Neuronal stem cell (in vitro differentiated cells): Measurements from ENCODE around the gene MARCHF9.

Experiments
- DNase-seq: peaks from one replicate; pipeline ENCODE4 v3.0.0-alpha.2; 2013; ENCODE audit warnings: low spot score
- H2AFZ ChIP-seq: one replicate; pipeline ENCODE4 v1.6.1; 2013; ENCODE audit warnings: mild to moderate bottlenecking, low read length, inconsistent platforms
- H2AK5ac ChIP-seq: 2 replicates; pipeline ENCODE4 v1.6.1; 2013; ENCODE audit warnings: low read depth, mild to moderate bottlenecking, inconsistent platforms, low read length, moderate library complexity, mixed read lengths
- H2BK120ac ChIP-seq: 2 replicates; pipeline ENCODE4 v1.6.1; 2013; ENCODE audit warnings: low read depth, mild to moderate bottlenecking, inconsistent platforms, low read length, moderate library complexity, mixed read lengths
- H2BK12ac ChIP-seq: one replicate; pipeline ENCODE4 v1.6.1; 2013; ENCODE audit warnings: low read length, inconsistent platforms
- H2BK15ac ChIP-seq: 2 replicates; pipeline ENCODE4 v1.6.1; 2013; ENCODE audit warnings: mild to moderate bottlenecking, low read length, inconsistent platforms, mixed read lengths
- H2BK5ac ChIP-seq: one replicate; pipeline ENCODE4 v1.6.1; 2013; ENCODE audit warnings: inconsistent platforms, mild to moderate bottlenecking, low read length, moderate library complexity
- H3K14ac ChIP-seq: one replicate; pipeline ENCODE4 v1.6.1; 2013; ENCODE audit warnings: low read length, inconsistent platforms
- H3K18ac ChIP-seq: 2 replicates; pipeline ENCODE4 v1.6.1; 2013; ENCODE audit warnings: low read length, inconsistent platforms
- H3K23ac ChIP-seq: 2 replicates; pipeline ENCODE4 v1.6.1; 2013; ENCODE audit warnings: low read depth, mild to moderate bottlenecking, mixed read lengths, low read length, inconsistent platforms; ENCODE audit not compliant: poor library complexity
- H3K27ac ChIP-seq: replicated peaks from 3 replicates; pipeline ENCODE4 v1.5.1; 2013; ENCODE audit warnings: low read length, inconsistent platforms
- H3K27me3 ChIP-seq, 3 experiments: 2 replicates each; pipeline ENCODE4 v1.6.1; 2013; ENCODE audit warnings: low read length in 3 of 3, mild to moderate bottlenecking in 2 of 3, inconsistent platforms in 1 of 3, low read depth in 1 of 3, mixed read lengths in 1 of 3, moderate library complexity in 1 of 3; ENCODE audit not compliant: control insufficient read depth in 3 of 3, insufficient read depth in 3 of 3
- H3K36me3 ChIP-seq, 2 donors: replicated peaks in 1 of 2; 2 replicates each; pipeline ENCODE4 v1.6.1; 2013; ENCODE audit warnings: low read length in 2 of 2; ENCODE audit not compliant: control insufficient read depth in 2 of 2, insufficient read depth in 2 of 2
- H3K4ac ChIP-seq: 2 replicates; pipeline ENCODE4 v1.6.1; 2013; ENCODE audit warnings: inconsistent platforms, mild to moderate bottlenecking, low read length, moderate library complexity
- H3K4me1 ChIP-seq, 2 donors: 1 replicate in 1 of 2; 2 replicates in 1 of 2; pipeline ENCODE4 v1.6.1; 2013; ENCODE audit warnings: low read length in 2 of 2, low read depth in 1 of 2; ENCODE audit not compliant: control insufficient read depth in 2 of 2, insufficient read depth in 1 of 2
- H3K4me2 ChIP-seq: one replicate; pipeline ENCODE4 v1.6.1; 2013; ENCODE audit warnings: mild to moderate bottlenecking, low read length, inconsistent platforms; ENCODE audit not compliant: insufficient read depth, poor library complexity, severe bottlenecking
- H3K4me3 ChIP-seq, 2 donors: 2 replicates each; pipeline ENCODE4 v1.5.1; 2013; ENCODE audit warnings: low read length in 2 of 2, mild to moderate bottlenecking in 2 of 2, inconsistent platforms in 1 of 2, moderate library complexity in 1 of 2
- H3K79me1 ChIP-seq: one replicate; pipeline ENCODE4 v1.6.1; 2013; ENCODE audit warnings: low read depth, mild to moderate bottlenecking, inconsistent platforms, low read length, moderate library complexity
- H3K9ac ChIP-seq: one replicate; pipeline ENCODE4 v1.6.1; 2013; ENCODE audit warnings: mild to moderate bottlenecking, low read depth, low read length, inconsistent platforms; ENCODE audit not compliant: poor library complexity
- H3K9me3 ChIP-seq, 2 donors: replicated peaks in 1 of 2; 2 replicates each; pipeline versions ENCODE3 to v1.6.1; 2013; ENCODE audit warnings: low read length in 2 of 2, mild to moderate bottlenecking in 2 of 2, inconsistent platforms in 1 of 2, low read depth in 1 of 2, mixed read lengths in 1 of 2, moderate library complexity in 1 of 2; ENCODE audit not compliant: control insufficient read depth in 2 of 2, insufficient read depth in 1 of 2
- H4K8ac ChIP-seq: one replicate; pipeline ENCODE4 v1.6.1; 2013; ENCODE audit warnings: low read depth, mild to moderate bottlenecking, inconsistent platforms, low read length, moderate library complexity
- H4K91ac ChIP-seq: one replicate; pipeline ENCODE4 v1.6.1; 2013; ENCODE audit warnings: low read length, low read depth, mild to moderate bottlenecking, inconsistent platforms; ENCODE audit not compliant: poor library complexity
- WGBS, 2 donors: extraction: QIAGEN DNeasy Blood & Tissue Kit; methylation state at CpG; one replicate each; pipeline ENCODE4 v1.1.7; 2013; ENCODE audit warnings: missing lambda C conversion rate in 2 of 2, mixed read lengths in 1 of 2; ENCODE audit not compliant: insufficient read length in 2 of 2, insufficient replicate concordance in 1 of 2; ENCODE audit errors: extremely low coverage in 2 of 2; 5-methylcytosine and 5-hydroxymethylcytosine counted together

MARCHF9 gene

GRCh38 chr12:57758552-57759359 lies 3.9 kb downstream of the MARCHF9 start:
- no peak overlapping the region for H2BK15ac ChIP-seq
- DNase-seq, result no peak
- no peak overlapping the region for H2AK5ac ChIP-seq
- no peak overlapping the region for H3K4ac ChIP-seq
- no peak overlapping the region for H4K91ac ChIP-seq
- H3K9ac ChIP-seq, result no peak overlapping the region
- no peak overlapping the region for H3K4me3 ChIP-seq
- no peak overlapping the region for H2BK12ac ChIP-seq
- peaks cover 0 to 21% (median 3%) of the 10 kb centered on the region in 3 experiments for H3K27me3 ChIP-seq
- no peak overlapping the region for H3K18ac ChIP-seq
- H3K23ac ChIP-seq, result no peak overlapping the region
- WGBS, 2 donors, result no CpG with 5 or more reads among the region's 25 CpGs
- no peak overlapping the region for H3K27ac ChIP-seq
- no peak overlapping the region for H3K4me2 ChIP-seq
- peaks cover 13 to 16% of the 10 kb centered on the region in 2 donors for H3K4me1 ChIP-seq
- no peak overlapping the region for H2BK5ac ChIP-seq
- H2AFZ ChIP-seq, result no peak overlapping the region
- H2BK120ac ChIP-seq, result no peak overlapping the region
- peaks cover 10 to 60% of the 10 kb centered on the region in 2 donors for H3K36me3 ChIP-seq
- H3K79me1 ChIP-seq, result peaks cover 3% of the 10 kb centered on the region
- H3K9me3 ChIP-seq, result no peaks in the 10 kb centered on the region
- no peak overlapping the region for H3K14ac ChIP-seq
- no peak overlapping the region for H4K8ac ChIP-seq

GRCh38 chr12:57759360-57759980 lies 4.6 kb downstream of the MARCHF9 start:
- Histone ChIP-seq H3K27me3 (peaks cover 0 to 28% (median 7%) of the 10 kb centered on the region in 3 experiments), H4K91ac (no peak overlapping the region), H2BK5ac (no peak overlapping the region), H3K4me1 (peaks cover 8 to 9% of the 10 kb centered on the region in 2 donors), H4K8ac (no peak overlapping the region), H3K4me2 (no peak overlapping the region), H2BK12ac (no peak overlapping the region), H2AK5ac (no peak overlapping the region), H3K79me1 (peaks cover 3% of the 10 kb centered on the region), H3K27ac (no peak overlapping the region), H3K14ac (no peak overlapping the region), H3K9ac (no peak overlapping the region), H3K18ac (no peak overlapping the region), H2BK120ac (no peak overlapping the region), H2AFZ (no peak overlapping the region), H2BK15ac (no peak overlapping the region), H3K23ac (no peak overlapping the region), H3K4me3 (no peak overlapping the region), H3K36me3 (peaks cover 10 to 67% of the 10 kb centered on the region in 2 donors), H3K4ac (no peak overlapping the region), H3K9me3 (no peaks in the 10 kb centered on the region)
- DNase-seq, result no peak
- WGBS, 2 donors, result no CpG with 5 or more reads among the region's 3 CpGs

- peaks cover 3% of the 10 kb centered on the region for H3K79me1 ChIP-seq
- WGBS, 2 donors, result no CpG with 5 or more reads among the region's 3 CpGs
- H3K9me3 ChIP-seq, result no peaks in the 10 kb centered on the region
- no peak overlapping the region for H4K8ac ChIP-seq
- H3K9ac ChIP-seq, result no peak overlapping the region
- H4K91ac ChIP-seq, result no peak overlapping the region
- no peak overlapping the region for H3K4me2 ChIP-seq
- peaks cover 6 to 7% of the 10 kb centered on the region in 2 donors for H3K4me1 ChIP-seq
- no peak overlapping the region for H2AFZ ChIP-seq
- peaks cover 10 to 68% of the 10 kb centered on the region in 2 donors for H3K36me3 ChIP-seq
- no peak overlapping the region for H2BK5ac ChIP-seq
- no peak overlapping the region for H2AK5ac ChIP-seq
- H3K4me3 ChIP-seq, result no peak overlapping the region
- H3K14ac ChIP-seq, result no peak overlapping the region
- no peak overlapping the region for H3K27ac ChIP-seq
- no peak overlapping the region for H2BK15ac ChIP-seq
- no peak overlapping the region for H3K4ac ChIP-seq
- H3K27me3 ChIP-seq, result peaks cover 0 to 38% (median 16%) of the 10 kb centered on the region in 3 experiments
- H2BK12ac ChIP-seq, result no peak overlapping the region
- no peak overlapping the region for H3K18ac ChIP-seq
- DNase-seq, result no peak
- H2BK120ac ChIP-seq, result no peak overlapping the region
- no peak overlapping the region for H3K23ac ChIP-seq
Measured at GRCh38 chr12:57760347-57760982, 5.6 kb downstream of the MARCHF9 start.
